B cell (primary cell): ENCODE data around the gene TMEM37. TPM values are rescaled to one million over a fixed set of nuclear protein-coding genes. Genes with fewer than 3 reads are reported as not detected.

ENCODE experiments used
- ATAC-seq: fragments of 200-7000 bp; cut with Tn5 transposase; one replicate; pipeline ENCODE4 v1.10.0; 2021; ENCODE audit warnings: low read depth, mild to moderate bottlenecking, moderate number of reproducible peaks, moderate library complexity
- CTCF ChIA-PET: fragments of 350-600 bp; sonication (Branson Sonifier 250); formaldehyde crosslinking; loops from one replicate; lab custom pipeline; 2021; ENCODE audit warnings: antibody characterized with exemption, inconsistent platforms; lab: Charles Lee
- POLR2A ChIA-PET: fragments of 350-600 bp; sonication (Branson Sonifier 250); formaldehyde crosslinking; loops from one replicate; lab custom pipeline; 2021; ENCODE audit warnings: antibody characterized with exemption; lab: Charles Lee
- DNase-seq: peaks from one replicate; pipeline ENCODE4 v3.0.0; 2013
- H2AFZ ChIP-seq: 2 replicates; pipeline ENCODE4 v1.6.1; 2012; ENCODE audit warnings: mild to moderate bottlenecking, low read depth, low read length; ENCODE audit not compliant: insufficient read depth, poor library complexity, severe bottlenecking
- H3K27ac ChIP-seq, 2 donors: 1 replicate in 1 of 2; 2 replicates in 1 of 2; pipeline ENCODE4 v1.5.1; 2012 to 2013; ENCODE audit warnings: low read length in 2 of 2, mild to moderate bottlenecking in 2 of 2, moderate library complexity in 1 of 2
- H3K27me3 ChIP-seq, 4 experiments: fragments of 200-600 bp in 1 of 4; sonication (generic) in 1 of 4; replicated peaks in 1 of 4; 1 replicate in 2 of 4; 2 replicates in 2 of 4; pipeline versions ENCODE4 v1.6.1 to v1.7.0; 2013 to 2016; ENCODE audit warnings: low read length in 3 of 4, mild to moderate bottlenecking in 2 of 4, mixed read lengths in 1 of 4, moderate library complexity in 1 of 4; ENCODE audit not compliant: insufficient read depth in 4 of 4, control insufficient read depth in 3 of 4; ENCODE audit errors: control extremely low read depth in 1 of 4
- H3K36me3 ChIP-seq, 2 experiments: replicated peaks in 1 of 2; 1 replicate in 1 of 2; 2 replicates in 1 of 2; pipeline versions ENCODE4 v1.6.1 to v1.7.1; 2013; ENCODE audit warnings: low read length in 1 of 2; ENCODE audit not compliant: insufficient read depth in 2 of 2, control insufficient read depth in 1 of 2; ENCODE audit errors: control extremely low read depth in 1 of 2, extremely low read depth in 1 of 2
- H3K4me1 ChIP-seq, 2 donors: fragments of 200-600 bp in 1 of 2; sonication (generic) in 1 of 2; 1 replicate in 1 of 2; 2 replicates in 1 of 2; pipeline versions ENCODE4 v1.5.1 to v1.6.1; 2013 to 2017; ENCODE audit warnings: low read length in 2 of 2; ENCODE audit not compliant: control insufficient read depth in 2 of 2, insufficient read depth in 2 of 2
- H3K4me2 ChIP-seq: replicated peaks from 2 replicates; pipeline ENCODE3; 2012; ENCODE audit warnings: mild to moderate bottlenecking, low read depth, low read length; ENCODE audit not compliant: poor library complexity, severe bottlenecking
- H3K4me3 ChIP-seq, 5 experiments: fragments of 200-600 bp in 1 of 5; sonication (generic) in 1 of 5; 1 replicate in 3 of 5; 2 replicates in 2 of 5; pipeline versions ENCODE4 v1.5.1 to v1.7.0; 2011 to 2016; ENCODE audit warnings: low read length in 4 of 5, mild to moderate bottlenecking in 4 of 5, low read depth in 2 of 5, control low read depth in 1 of 5, moderate library complexity in 1 of 5; ENCODE audit not compliant: insufficient read depth in 1 of 5; ENCODE audit errors: control extremely low read depth in 1 of 5, extremely low read depth in 1 of 5
- H3K79me2 ChIP-seq: fragments of 200-600 bp; sonication (generic); one replicate; pipeline ENCODE4 v1.6.0; 2016; ENCODE audit warnings: low read length; ENCODE audit not compliant: control insufficient read depth, insufficient read depth
- H3K9ac ChIP-seq: fragments of 200-600 bp; sonication (generic); 2 replicates; pipeline ENCODE4 v1.6.1; 2017; ENCODE audit warnings: mild to moderate bottlenecking, low read length, moderate library complexity
- H3K9me3 ChIP-seq, 3 donors: one replicate each; pipeline versions ENCODE4 v1.6.1 to v1.7.1; 2013; ENCODE audit warnings: low read length in 2 of 3; ENCODE audit not compliant: control insufficient read depth in 2 of 3, insufficient read depth in 1 of 3; ENCODE audit errors: control extremely low read depth in 1 of 3
- H4K20me1 ChIP-seq: 2 replicates; pipeline ENCODE4 v1.6.0; 2012; ENCODE audit warnings: mild to moderate bottlenecking, low read length; ENCODE audit not compliant: insufficient read depth, control insufficient read depth, poor library complexity, severe bottlenecking
- H3K27ac Mint-ChIP-seq: one replicate; pipeline ENCODE4 v1.8.0; 2021; ENCODE audit warnings: mixed read lengths
- H3K27me3 Mint-ChIP-seq: one replicate; pipeline ENCODE4 v1.8.0; 2021; ENCODE audit warnings: mixed read lengths
- H3K4me1 Mint-ChIP-seq: one replicate; pipeline ENCODE4 v1.8.0; 2021; ENCODE audit warnings: mixed read lengths
- H3K4me3 Mint-ChIP-seq: one replicate; pipeline ENCODE4 v1.8.0; 2021; ENCODE audit warnings: mixed read lengths
- H3K9me3 Mint-ChIP-seq: one replicate; pipeline ENCODE4 v1.8.0; 2022; ENCODE audit warnings: mixed read lengths; ENCODE audit not compliant: insufficient read depth
- CTCF ChIP-seq: fragments of 200-600 bp; IDR thresholded peaks from one replicate; pipeline ENCODE4 v1.8.0; 2022; ENCODE audit warnings: antibody characterized with exemption, mild to moderate bottlenecking
- EZH2 ChIP-seq: IDR thresholded peaks from 2 replicates; pipeline ENCODE4 v1.6.1; 2012; ENCODE audit warnings: borderline replicate concordance, low read depth, mild to moderate bottlenecking, moderate library complexity, low read length; ENCODE audit not compliant: insufficient read depth, poor library complexity, severe bottlenecking
- WGBS: methylation state at CpG from one replicate; pipeline ENCODE4 v1.1.5; 2013; ENCODE audit warnings: missing lambda C conversion rate; ENCODE audit not compliant: insufficient coverage; 5-methylcytosine and 5-hydroxymethylcytosine counted together
- intact Hi-C: fragments of 100-400 bp; cut with micrococcal nuclease; formaldehyde crosslinking; loops from one replicate; pipeline ENCODE4 v1.10.0; 2022
- polyA plus RNA-seq: library from polyadenylated mRNA; depleted of rRNA; stranded (reverse); fragments of >200 nt; gene quantifications from 2 replicates; pipeline ENCODE4 v1.2.3, GENCODE V29; 2012
- total RNA-seq, 2 donors: library from RNA; stranded (reverse); fragments of 120-200 nt in 1 of 2; gene quantifications; 1 replicate in 1 of 2; 2 replicates in 1 of 2; pipeline versions ENCODE4 v1.2.3 to v1.2.4, GENCODE V29; 2013 to 2022

The TMEM37 gene
- total and polyA plus RNA-seq, 2 donors (not counting 1 experiment from before 2014, with no cell fraction given), result not detected

- H3K27me3 Mint-ChIP-seq, result peaks cover 75% of the 10 kb centered on the region
- H4K20me1 ChIP-seq, result no peaks in the 10 kb centered on the region
- no peaks in the 10 kb centered on the region for H3K4me1 ChIP-seq
- POLR2A ChIA-PET, result no interaction called here
- no peaks in the 10 kb centered on the region for H3K79me2 ChIP-seq
- ATAC-seq (no peak), DNase-seq (no peak)
- H3K9ac ChIP-seq, result no peak overlapping the region
- no peak overlapping the region for H3K4me2 ChIP-seq
- CTCF ChIA-PET, result no interaction called here
- H3K27ac Mint-ChIP-seq, result no peak overlapping the region
- TF ChIP-seq CTCF (no peak), EZH2 (no peak)
- peaks cover 0 to 47% (median 18%) of the 10 kb centered on the region in 4 experiments for H3K27me3 ChIP-seq
- H2AFZ ChIP-seq, result no peak overlapping the region
- intact Hi-C loops, result no loop called here
- H3K9me3 ChIP-seq, result peaks cover 1 to 8% (median 3%) of the 10 kb centered on the region in 3 donors
- no peak overlapping the region for H3K4me3 ChIP-seq
- 100% methylated on average over 1 of the region's 2 CpGs for WGBS
- no peaks in the 10 kb centered on the region for H3K4me1 Mint-ChIP-seq
- no peak overlapping the region for H3K4me3 Mint-ChIP-seq
- peaks cover 6% of the 10 kb centered on the region for H3K9me3 Mint-ChIP-seq
- H3K36me3 ChIP-seq, result no peaks in the 10 kb centered on the region
- no peak overlapping the region for H3K27ac ChIP-seq
Measured at GRCh38 chr2:119423811-119424210, 7.8 kb upstream of the TMEM37 start.

- Histone ChIP-seq H3K36me3 (no peaks in the 10 kb centered on the region), H3K4me2 (no peak overlapping the region), H3K9me3 (peaks cover 1 to 8% (median 3%) of the 10 kb centered on the region in 3 donors), H4K20me1 (no peaks in the 10 kb centered on the region), H3K9ac (no peak overlapping the region), H3K27ac (no peak overlapping the region), H3K27me3 (peaks cover 0 to 49% (median 18%) of the 10 kb centered on the region in 4 experiments), H3K4me1 (no peaks in the 10 kb centered on the region), H3K4me3 (no peak overlapping the region), H2AFZ (no peak overlapping the region), H3K79me2 (no peaks in the 10 kb centered on the region)
- H3K4me3 Mint-ChIP-seq, result no peak overlapping the region
- H3K9me3 Mint-ChIP-seq, result peaks cover 6% of the 10 kb centered on the region
- 89% methylated on average over 10 of the region's 10 CpGs for WGBS
- CTCF ChIA-PET, result no interaction called here
- no peak for ATAC-seq
- DNase-seq, result no peak
- peaks cover 81% of the 10 kb centered on the region for H3K27me3 Mint-ChIP-seq
- POLR2A ChIA-PET, result no interaction called here
- intact Hi-C loops, result no loop called here
- H3K27ac Mint-ChIP-seq, result no peak overlapping the region
- no peak for TF ChIP-seq EZH2
- no peak for TF ChIP-seq CTCF
- no peaks in the 10 kb centered on the region for H3K4me1 Mint-ChIP-seq
Measured at GRCh38 chr2:119424284-119425118, 7.2 kb upstream of the TMEM37 start.
